PFSK-1 (cell line): Measurements from ENCODE around the gene FERMT1.

ENCODE experiments used
- FOXP2 ChIP-seq: optimal IDR thresholded peaks from 2 replicates; pipeline ENCODE3; 2011; ENCODE audit warnings: borderline replicate concordance, control low read depth, inconsistent platforms; ENCODE audit not compliant: insufficient read depth; ENCODE audit errors: extremely low read length, extremely low read depth
- POLR2AphosphoS5 ChIP-seq: IDR thresholded peaks from 2 replicates; pipeline ENCODE4 v1.6.1; 2012; ENCODE audit warnings: low read depth, mild to moderate bottlenecking, control low read depth, low read length, moderate library complexity
- SIN3A ChIP-seq: IDR thresholded peaks from 2 replicates; pipeline ENCODE4 v1.6.1; 2012; ENCODE audit warnings: mild to moderate bottlenecking, low read length, moderate library complexity, borderline replicate concordance; ENCODE audit not compliant: insufficient read depth
- TAF1 ChIP-seq: IDR thresholded peaks from 2 replicates; pipeline ENCODE4 v1.6.1; 2012; ENCODE audit warnings: low read length, control low read depth, borderline replicate concordance; ENCODE audit not compliant: insufficient read depth

DNA sequence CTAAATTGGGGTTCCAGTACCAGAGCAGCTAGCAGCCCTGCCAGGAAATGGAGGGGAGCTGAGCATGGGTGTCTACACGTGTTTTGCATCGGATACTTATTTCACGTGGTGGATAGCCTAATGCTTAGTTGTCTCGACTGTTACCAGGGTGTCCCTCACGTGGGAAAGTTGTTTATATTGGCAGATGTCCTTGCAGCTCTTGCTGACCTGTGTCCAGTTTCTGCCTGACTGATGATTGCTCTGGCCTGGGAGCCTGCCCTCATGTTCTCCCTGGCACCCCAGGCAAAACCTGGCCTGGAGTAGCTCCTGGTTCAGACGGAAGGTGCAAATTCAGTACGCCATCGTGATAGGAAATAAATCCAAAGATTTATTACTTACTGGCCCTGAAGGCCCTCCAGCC is 11.8 kb upstream of the FERMT1 start:
- TF ChIP-seq POLR2AphosphoS5 = no peak
- no peak for TF ChIP-seq TAF1
- no peak for TF ChIP-seq FOXP2
- no peak for TF ChIP-seq SIN3A
